ENCODE results near the gene PAFAH2. TPM values are rescaled to one million over a fixed set of nuclear protein-coding genes. Genes with fewer than 3 reads are reported as not detected.

The PAFAH2 gene
- total RNA-seq, 1 donor from 2014 or later = 19.4 TPM

DNA sequence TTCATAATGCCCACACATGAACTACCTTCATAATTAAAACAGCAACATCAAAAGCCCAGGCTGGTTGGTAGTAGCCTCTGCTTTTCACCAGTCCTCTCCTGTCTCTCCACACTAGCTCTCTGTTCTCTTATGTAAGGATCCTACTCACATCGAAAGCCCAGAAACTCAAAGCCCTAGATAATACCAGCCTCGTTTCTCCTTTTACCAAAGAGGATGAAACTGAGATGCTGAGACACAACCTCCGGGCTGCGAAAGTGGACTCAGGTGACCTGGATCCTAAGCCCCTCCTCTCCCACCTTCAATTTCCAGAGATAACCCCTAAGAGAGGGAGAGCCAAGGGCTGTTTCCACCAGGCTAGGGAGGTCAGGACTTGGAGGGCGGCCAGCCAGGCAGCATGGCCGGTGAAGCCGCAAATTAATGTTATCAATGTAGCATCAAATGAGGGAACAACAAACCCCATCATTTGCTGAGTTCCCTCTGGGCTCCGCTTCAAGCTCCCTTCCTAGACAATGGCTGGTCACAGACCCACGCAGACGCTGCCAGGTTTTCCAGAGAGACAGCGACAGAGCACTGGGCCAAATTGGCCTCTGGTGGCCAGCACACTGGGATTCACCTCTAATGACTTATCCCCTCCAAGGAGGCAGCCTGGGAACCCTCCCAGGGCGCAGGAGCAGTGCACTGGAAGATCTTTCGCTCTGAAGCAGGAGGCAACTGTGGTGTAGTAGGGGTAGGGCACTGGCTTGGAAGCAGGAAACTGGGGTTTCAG is 70.9 kb downstream of the PAFAH2 start:
- TF ChIP-seq, protein P1, sequence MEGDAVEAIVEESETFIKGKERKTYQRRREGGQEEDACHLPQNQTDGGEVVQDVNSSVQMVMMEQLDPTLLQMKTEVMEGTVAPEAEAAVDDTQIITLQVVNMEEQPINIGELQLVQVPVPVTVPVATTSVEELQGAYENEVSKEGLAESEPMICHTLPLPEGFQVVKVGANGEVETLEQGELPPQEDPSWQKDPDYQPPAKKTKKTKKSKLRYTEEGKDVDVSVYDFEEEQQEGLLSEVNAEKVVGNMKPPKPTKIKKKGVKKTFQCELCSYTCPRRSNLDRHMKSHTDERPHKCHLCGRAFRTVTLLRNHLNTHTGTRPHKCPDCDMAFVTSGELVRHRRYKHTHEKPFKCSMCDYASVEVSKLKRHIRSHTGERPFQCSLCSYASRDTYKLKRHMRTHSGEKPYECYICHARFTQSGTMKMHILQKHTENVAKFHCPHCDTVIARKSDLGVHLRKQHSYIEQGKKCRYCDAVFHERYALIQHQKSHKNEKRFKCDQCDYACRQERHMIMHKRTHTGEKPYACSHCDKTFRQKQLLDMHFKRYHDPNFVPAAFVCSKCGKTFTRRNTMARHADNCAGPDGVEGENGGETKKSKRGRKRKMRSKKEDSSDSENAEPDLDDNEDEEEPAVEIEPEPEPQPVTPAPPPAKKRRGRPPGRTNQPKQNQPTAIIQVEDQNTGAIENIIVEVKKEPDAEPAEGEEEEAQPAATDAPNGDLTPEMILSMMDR (IDR thresholded peaks at IDR 0.05) = no peak
- H3K27me3 ChIP-seq (ENCODE audit: low read depth) = no peaks in the 10 kb centered on the region
- intact Hi-C loops (cut with DNase I) = no loop called here
- H3K36me3 ChIP-seq = no peaks in the 10 kb centered on the region
- no peaks in the 10 kb centered on the region for H3K9me3 ChIP-seq
- DNase-seq (no peak), ATAC-seq (no peak)
- no peak overlapping the region for H3K4me3 ChIP-seq
- peaks cover 13% of the 10 kb centered on the region for H3K4me1 ChIP-seq
- H3K27ac ChIP-seq = no peak overlapping the region

DNA sequence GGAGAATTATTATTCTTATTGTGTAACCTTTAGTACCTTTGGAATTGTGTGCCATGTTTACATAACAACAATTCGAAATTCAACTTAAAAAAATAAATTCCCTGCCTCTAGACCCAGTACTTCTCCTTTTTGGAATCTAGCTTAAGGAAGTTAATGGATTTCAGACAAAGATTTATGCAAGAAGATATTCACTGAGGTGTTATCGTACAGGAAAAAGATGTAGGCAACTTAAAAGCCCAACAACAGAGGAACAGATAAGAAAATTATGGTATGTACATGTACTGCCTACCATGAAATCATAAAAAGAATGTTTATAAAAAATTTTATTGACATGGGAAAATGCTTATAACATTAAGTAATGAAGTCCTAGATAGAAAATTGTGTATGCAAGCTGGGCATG is 73.4 kb downstream of the PAFAH2 start:
- no peak overlapping the region for H3K27ac ChIP-seq

DNA sequence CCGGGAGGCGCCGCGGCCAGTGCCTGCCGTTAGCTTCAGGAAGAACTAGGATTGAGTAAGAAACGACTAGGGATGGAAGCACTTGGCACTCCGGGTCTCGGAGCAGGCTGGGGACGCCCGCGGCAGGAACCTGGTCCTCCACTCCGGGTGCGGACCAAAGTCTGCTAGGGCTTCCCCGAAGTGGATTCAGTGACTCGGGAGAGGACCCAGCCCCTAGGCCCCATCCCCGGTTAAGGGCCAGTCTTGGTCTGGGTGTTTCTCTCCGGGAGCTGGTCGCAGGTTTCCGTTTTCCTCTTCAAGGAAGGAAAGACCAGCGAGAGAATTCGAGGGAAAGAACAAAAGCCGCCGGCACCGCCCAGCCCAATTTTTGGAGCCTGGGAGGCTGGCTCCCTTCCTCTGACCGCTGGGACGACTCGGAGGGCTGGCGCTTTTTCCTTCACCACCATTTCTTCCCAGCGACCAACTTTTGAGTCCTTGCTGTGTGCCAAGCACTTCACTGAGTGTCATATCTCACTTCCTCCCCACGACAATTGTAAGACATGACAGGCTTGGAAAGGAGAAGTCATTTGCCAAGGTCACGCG is 74.8 kb downstream of the PAFAH2 start:
- ATAC-seq = peak; percentile 76 to 85
- H3K36me3 ChIP-seq = no peaks in the 10 kb centered on the region
- H3K27ac ChIP-seq = peak overlapping the region; percentile 89
- intact Hi-C loops (cut with DNase I) = no loop called here
- H3K27me3 ChIP-seq (ENCODE audit: low read depth) = no peaks in the 10 kb centered on the region
- no peaks in the 10 kb centered on the region for H3K9me3 ChIP-seq
- peaks cover 17% of the 10 kb centered on the region for H3K4me1 ChIP-seq
- no peak for DNase-seq
- H3K4me3 ChIP-seq = peak overlapping the region; percentile 61
- TF ChIP-seq, protein P1 (IDR thresholded peaks at IDR 0.05) = no peak

More for the DNA sequence above, 73.4 kb downstream of the PAFAH2 start:
- Histone ChIP-seq H3K27me3 (ENCODE audit: low read depth) (no peaks in the 10 kb centered on the region), H3K9me3 (no peaks in the 10 kb centered on the region), H3K4me3 (no peak overlapping the region), H3K4me1 (peaks cover 14% of the 10 kb centered on the region), H3K36me3 (no peaks in the 10 kb centered on the region)
- TF ChIP-seq, protein P1 (IDR thresholded peaks at IDR 0.05) = no peak
- DNase-seq (no peak), ATAC-seq (no peak)
- intact Hi-C loops (cut with DNase I) = no loop called here

DNA sequence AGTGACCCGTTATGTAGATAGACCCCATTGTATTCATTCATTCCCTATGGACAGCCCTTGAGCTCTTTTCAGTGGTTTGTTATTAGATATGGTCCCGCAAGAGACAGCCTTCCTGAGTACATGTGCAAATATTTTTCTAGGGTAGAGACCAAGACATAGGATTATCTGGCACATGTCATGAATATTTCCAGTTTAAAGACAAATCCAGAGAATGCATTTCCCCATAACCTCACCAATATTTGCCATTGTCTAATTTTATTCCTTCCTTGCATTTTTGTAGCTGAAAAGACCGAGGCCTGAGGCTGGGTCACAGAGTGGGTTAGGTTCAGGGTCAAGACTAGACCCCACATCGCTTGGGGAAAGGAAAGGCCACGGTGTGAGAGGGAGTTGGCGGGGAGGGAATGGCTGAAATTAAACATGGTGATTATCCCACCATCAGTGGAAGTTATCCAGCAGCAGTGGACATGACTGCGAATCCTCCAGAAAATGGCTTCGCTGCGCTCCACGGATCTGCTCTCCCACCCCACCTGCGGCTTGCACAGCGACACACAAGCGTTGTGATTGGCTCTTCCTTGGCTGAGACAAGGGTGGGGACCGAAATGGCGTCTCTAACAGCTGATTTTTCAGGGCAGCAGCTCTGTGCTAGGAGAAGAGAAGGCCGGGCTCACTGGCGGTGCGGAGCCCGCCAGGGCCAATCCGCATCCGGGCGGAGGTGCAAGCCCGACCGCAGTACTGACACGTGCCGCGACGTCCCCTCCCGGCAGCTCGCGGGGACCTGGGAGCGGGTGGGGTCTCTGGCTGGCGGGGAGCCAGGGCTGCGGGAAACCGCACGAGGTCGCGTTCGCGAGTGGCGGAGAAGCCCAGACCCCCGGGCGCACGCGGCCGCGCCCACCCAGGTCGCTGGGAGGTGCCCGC is 75.5 kb downstream of the PAFAH2 start:
- peak overlapping the region; percentile 61 for H3K4me3 ChIP-seq
- no peaks in the 10 kb centered on the region for H3K27me3 ChIP-seq (ENCODE audit: low read depth)
- intact Hi-C loops (cut with DNase I) = no loop called here
- H3K36me3 ChIP-seq = no peaks in the 10 kb centered on the region
- TF ChIP-seq, protein P1 (IDR thresholded peaks at IDR 0.05) = no peak
- DNase-seq (peak; percentile 78), ATAC-seq (peak; percentile 78 to 87)
- no peaks in the 10 kb centered on the region for H3K9me3 ChIP-seq
- H3K4me1 ChIP-seq = peaks cover 22% of the 10 kb centered on the region
- H3K27ac ChIP-seq = peak overlapping the region; percentile 89

DNA sequence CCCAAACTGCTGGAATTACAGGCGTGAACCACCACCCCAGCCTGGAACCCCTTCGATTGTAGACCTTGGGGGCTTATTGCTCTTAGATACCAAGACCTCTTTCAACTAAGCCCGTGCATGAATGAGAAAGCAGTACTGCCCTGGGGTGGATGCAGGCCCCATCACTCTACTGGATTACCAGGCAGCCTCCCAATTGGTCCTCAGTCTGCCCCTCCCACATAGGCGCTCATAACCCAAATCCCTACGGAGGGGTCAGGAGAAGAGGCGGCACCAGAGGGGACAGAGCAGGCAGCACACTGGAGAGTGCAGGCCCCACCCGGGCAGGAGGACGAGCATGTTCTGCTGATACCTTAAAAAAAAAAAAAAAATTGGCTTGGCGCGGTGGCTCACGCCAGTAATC is 79.2 kb downstream of the PAFAH2 start:
- no peak for ATAC-seq
- intact Hi-C loops (cut with DNase I) = no loop called here
- TF ChIP-seq, protein P1 (IDR thresholded peaks at IDR 0.05) = no peak

More for the DNA sequence above, 79.2 kb downstream of the PAFAH2 start:
- Histone ChIP-seq H3K9me3 (no peaks in the 10 kb centered on the region), H3K4me1 (peaks cover 18% of the 10 kb centered on the region), H3K36me3 (no peaks in the 10 kb centered on the region), H3K27me3 (ENCODE audit: low read depth) (no peaks in the 10 kb centered on the region), H3K27ac (no peak overlapping the region), H3K4me3 (no peak overlapping the region)
- no peak for DNase-seq
